Common myeloid progenitor, CD34-positive (primary cell): ENCODE measurements around the gene NSUN6.

Experiments used
- CTCF ChIA-PET: fragments of 350-600 bp; sonication (Branson Sonifier 250); formaldehyde crosslinking; loops from one replicate; lab custom pipeline; 2021; ENCODE audit warnings: antibody characterized with exemption; lab: Charles Lee
- POLR2A ChIA-PET: fragments of 350-600 bp; sonication (Branson Sonifier 250); formaldehyde crosslinking; loops from one replicate; lab custom pipeline; 2021; ENCODE audit warnings: antibody characterized with exemption; lab: Charles Lee
- DNase-seq, 3 donors: peaks; one replicate each; pipeline versions ENCODE4 v3.0.0 to v3.0.0-alpha.2; 2013
- H3K27ac ChIP-seq, 2 experiments: 1 replicate in 1 of 2; 2 replicates in 1 of 2; pipeline ENCODE4 v1.7.0; 2013; ENCODE audit warnings: inconsistent platforms in 2 of 2, low read length in 2 of 2, mild to moderate bottlenecking in 2 of 2, low read depth in 1 of 2, moderate library complexity in 1 of 2; ENCODE audit not compliant: severe bottlenecking in 2 of 2, insufficient read depth in 1 of 2, poor library complexity in 1 of 2
- H3K27me3 ChIP-seq, 5 experiments: replicated peaks in 2 of 5; 1 replicate in 3 of 5; 2 replicates in 2 of 5; pipeline versions ENCODE4 v1.6.1 to v1.7.0; 2013; ENCODE audit warnings: low read length in 4 of 5, mild to moderate bottlenecking in 2 of 5, moderate library complexity in 2 of 5, inconsistent platforms in 1 of 5; ENCODE audit not compliant: insufficient read depth in 5 of 5, control insufficient read depth in 4 of 5
- H3K36me3 ChIP-seq, 4 experiments: 1 replicate in 2 of 4; 2 replicates in 2 of 4; pipeline versions ENCODE4 v1.6.1 to v1.7.0; 2013; ENCODE audit warnings: low read length in 3 of 4, control low read depth in 1 of 4, mild to moderate bottlenecking in 1 of 4; ENCODE audit not compliant: control insufficient read depth in 4 of 4, insufficient read depth in 4 of 4
- H3K4me1 ChIP-seq, 4 experiments: 1 replicate in 3 of 4; 2 replicates in 1 of 4; pipeline versions ENCODE4 v1.6.1 to v1.7.1; 2013; ENCODE audit warnings: low read length in 3 of 4, mild to moderate bottlenecking in 3 of 4, control low read depth in 1 of 4, inconsistent platforms in 1 of 4, moderate library complexity in 1 of 4; ENCODE audit not compliant: control insufficient read depth in 4 of 4, insufficient read depth in 4 of 4; ENCODE audit errors: control extremely low read depth in 1 of 4
- H3K4me3 ChIP-seq, 7 experiments: 1 replicate in 4 of 7; 2 replicates in 3 of 7; pipeline versions ENCODE4 v1.5.1 to v1.7.0; 2013; ENCODE audit warnings: mild to moderate bottlenecking in 7 of 7, low read length in 6 of 7, moderate library complexity in 6 of 7, inconsistent platforms in 2 of 7, low read depth in 2 of 7, control low read depth in 1 of 7; ENCODE audit not compliant: insufficient read depth in 4 of 7, control insufficient read depth in 1 of 7; ENCODE audit errors: extremely low read depth in 1 of 7
- H3K9me3 ChIP-seq, 5 experiments: 1 replicate in 4 of 5; 2 replicates in 1 of 5; pipeline versions ENCODE4 v1.6.1 to v1.7.1; 2013; ENCODE audit warnings: low read length in 4 of 5, mild to moderate bottlenecking in 2 of 5, inconsistent platforms in 1 of 5, low read depth in 1 of 5, moderate library complexity in 1 of 5; ENCODE audit not compliant: control insufficient read depth in 4 of 5, insufficient read depth in 2 of 5; ENCODE audit errors: control extremely low read depth in 1 of 5
- WGBS: methylation state at CpG from one replicate; pipeline ENCODE4 v1.1.5; 2013; ENCODE audit not compliant: insufficient coverage; 5-methylcytosine and 5-hydroxymethylcytosine counted together

The NSUN6 gene

DNA sequence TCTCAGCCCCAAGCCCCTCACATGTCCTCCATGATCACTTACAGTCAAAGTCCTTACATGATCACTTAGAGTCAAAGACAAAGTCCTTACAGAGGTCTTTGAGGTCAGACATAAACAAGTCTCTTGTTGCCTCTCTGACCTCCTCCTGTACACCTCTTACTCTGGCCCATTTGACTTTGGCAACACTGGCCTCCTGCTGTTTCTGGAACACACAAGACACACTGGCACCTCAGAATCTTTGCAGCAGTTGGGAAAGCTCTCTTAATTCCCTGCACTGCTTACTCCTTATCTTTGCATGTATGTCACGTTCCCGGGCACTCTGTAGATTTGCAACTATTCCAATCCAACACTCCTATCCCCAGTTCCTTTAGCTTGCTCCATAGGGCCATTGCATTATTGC lies 102.3 kb downstream of the NSUN6 start:
- 95% methylated on average over 2 of the region's 2 CpGs for WGBS
- Histone ChIP-seq H3K27me3 (no peaks in the 10 kb centered on the region), H3K27ac (no peak overlapping the region), H3K4me1 (no peaks in the 10 kb centered on the region), H3K36me3 (peaks cover under 1 to 25% (median 14%) of the 10 kb centered on the region in 4 experiments), H3K4me3 (no peak overlapping the region), H3K9me3 (peaks cover 0 to 6% (median 2%) of the 10 kb centered on the region in 5 experiments)
- CTCF ChIA-PET = no interaction called here
- no peak for DNase-seq
- POLR2A ChIA-PET = no interaction called here

DNA sequence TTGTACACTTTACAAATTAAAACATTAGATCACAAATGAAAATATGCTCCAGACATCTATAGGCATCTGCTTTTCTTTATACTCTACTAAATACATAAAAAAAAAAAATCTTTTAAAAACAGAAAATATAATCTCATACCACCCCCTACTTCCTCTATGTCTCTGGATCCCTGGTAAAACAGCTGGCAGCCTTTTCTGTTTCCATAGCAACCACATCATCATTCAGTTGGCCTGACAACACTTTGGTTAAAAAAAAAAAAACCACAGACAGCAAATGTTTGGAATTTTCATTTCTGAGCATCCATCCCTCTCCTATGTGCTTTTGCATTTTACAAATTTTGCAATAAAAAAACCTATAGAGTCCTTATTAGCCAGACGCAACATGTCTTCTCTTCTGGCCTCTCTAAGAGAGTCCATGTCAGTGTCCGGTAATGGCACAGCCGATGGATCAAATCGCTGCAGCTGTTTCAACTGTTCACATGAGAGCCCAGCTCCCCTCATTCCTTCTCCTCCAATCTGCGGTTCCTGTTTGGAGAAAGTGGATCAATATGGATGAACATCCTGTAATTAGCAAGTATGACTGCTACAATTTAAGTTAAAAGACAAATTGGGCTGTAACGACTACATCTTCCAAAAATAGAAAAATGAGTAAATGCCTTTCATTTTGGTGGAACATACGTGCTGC lies 105.6 kb downstream of the NSUN6 start:
- Histone ChIP-seq H3K9me3 (no peaks in the 10 kb centered on the region), H3K4me1 (no peaks in the 10 kb centered on the region), H3K27ac (peak overlapping the region in 1 of 2 experiments; percentile 22), H3K27me3 (no peaks in the 10 kb centered on the region), H3K36me3 (peaks cover 6 to 12% (median 7%) of the 10 kb centered on the region in 4 experiments), H3K4me3 (no peak overlapping the region)
- ChIA-PET POLR2A (no interaction called here), CTCF (interaction anchor here (0.6 kb wide), 1 partner anchor 143 kb away, joined by 4 read pairs; no protein-coding TSS in a partner anchor)
- 95% methylated on average over 6 of the region's 7 CpGs for WGBS
- peak; percentile 4 to 65 (median 65) for DNase-seq

DNA sequence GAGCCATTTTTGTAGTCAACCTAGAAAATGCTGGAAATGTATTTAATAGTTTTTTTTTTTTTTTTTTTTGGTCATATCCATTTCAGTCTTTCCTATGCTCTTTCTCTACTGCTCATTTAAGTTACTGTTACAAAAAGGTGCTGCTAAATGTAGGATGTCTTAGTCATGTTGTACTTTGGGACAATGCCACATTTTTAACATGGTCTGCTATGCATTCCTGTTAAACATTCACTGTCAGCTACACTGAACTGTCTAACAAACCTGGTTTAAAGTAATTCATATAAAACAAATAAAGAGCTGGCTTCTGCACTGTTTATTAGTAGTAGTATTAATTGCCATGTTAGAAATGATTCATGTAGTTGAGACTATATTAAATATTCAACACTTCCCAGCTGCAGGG lies 108.6 kb downstream of the NSUN6 start:
- DNase-seq = no peak
- no peaks in the 10 kb centered on the region for H3K9me3 ChIP-seq
- H3K4me3 ChIP-seq = no peak overlapping the region
- no peaks in the 10 kb centered on the region for H3K4me1 ChIP-seq
- no peaks in the 10 kb centered on the region for H3K27me3 ChIP-seq
- H3K27ac ChIP-seq = no peak overlapping the region
- ChIA-PET POLR2A (no interaction called here), CTCF (interaction anchor here (0.6 to 1.4 kb wide), 2 partner anchors 14 to 208 kb away, joined by 3 to 5 read pairs; no protein-coding TSS in a partner anchor)
- peaks cover 6 to 30% (median 21%) of the 10 kb centered on the region in 4 experiments for H3K36me3 ChIP-seq

DNA sequence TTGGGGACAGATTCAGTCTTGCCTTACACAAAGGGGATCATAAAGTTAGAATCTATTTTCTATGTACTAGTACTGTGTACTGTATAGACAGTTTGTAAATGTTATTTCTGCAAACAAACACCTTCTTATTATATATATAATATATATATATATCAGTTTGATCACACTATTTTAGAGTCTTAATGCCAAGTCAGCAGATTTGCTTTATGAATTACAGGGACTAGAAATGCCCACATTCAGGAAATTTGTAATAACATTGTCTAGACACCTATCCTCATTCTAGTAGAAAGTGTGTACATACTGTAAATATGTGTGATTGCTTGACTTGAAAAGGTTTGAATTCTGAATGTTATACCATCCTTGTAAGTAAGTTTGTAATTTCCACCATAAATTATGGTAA lies 111.2 kb downstream of the NSUN6 start:
- Histone ChIP-seq H3K9me3 (no peaks in the 10 kb centered on the region), H3K27ac (no peak overlapping the region), H3K4me1 (no peaks in the 10 kb centered on the region), H3K36me3 (peaks cover 6 to 44% (median 24%) of the 10 kb centered on the region in 4 experiments), H3K27me3 (no peaks in the 10 kb centered on the region), H3K4me3 (no peak overlapping the region)
- ChIA-PET CTCF (no interaction called here), POLR2A (no interaction called here)
- DNase-seq = no peak

DNA sequence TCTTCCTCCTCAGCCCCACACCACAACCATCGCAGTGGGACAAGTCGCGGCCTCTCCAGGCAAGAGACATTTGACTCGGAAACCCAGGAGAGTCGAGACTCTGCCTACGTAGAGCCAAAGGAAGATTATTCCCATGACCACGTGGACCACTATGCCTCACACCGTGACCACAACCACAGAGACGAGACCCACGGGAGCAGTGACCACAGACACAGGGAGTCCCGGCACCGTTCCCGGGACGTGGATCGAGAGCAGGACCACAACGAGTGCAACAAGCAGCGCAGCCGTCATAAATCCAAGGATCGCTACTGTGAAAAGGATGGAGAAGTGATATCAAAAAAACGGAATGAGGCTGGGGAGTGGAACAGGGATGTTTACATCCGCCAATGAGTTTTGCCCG lies 112.1 kb downstream of the NSUN6 start:
- DNase-seq = no peak
- peaks cover 6 to 52% (median 24%) of the 10 kb centered on the region in 4 experiments for H3K36me3 ChIP-seq
- ChIA-PET CTCF (no interaction called here), POLR2A (no interaction called here)
- H3K9me3 ChIP-seq = no peaks in the 10 kb centered on the region
- no peak overlapping the region for H3K4me3 ChIP-seq
- WGBS = 98% methylated on average over 16 of the region's 22 CpGs
- no peak overlapping the region for H3K27ac ChIP-seq
- no peaks in the 10 kb centered on the region for H3K4me1 ChIP-seq
- H3K27me3 ChIP-seq = no peaks in the 10 kb centered on the region

DNA sequence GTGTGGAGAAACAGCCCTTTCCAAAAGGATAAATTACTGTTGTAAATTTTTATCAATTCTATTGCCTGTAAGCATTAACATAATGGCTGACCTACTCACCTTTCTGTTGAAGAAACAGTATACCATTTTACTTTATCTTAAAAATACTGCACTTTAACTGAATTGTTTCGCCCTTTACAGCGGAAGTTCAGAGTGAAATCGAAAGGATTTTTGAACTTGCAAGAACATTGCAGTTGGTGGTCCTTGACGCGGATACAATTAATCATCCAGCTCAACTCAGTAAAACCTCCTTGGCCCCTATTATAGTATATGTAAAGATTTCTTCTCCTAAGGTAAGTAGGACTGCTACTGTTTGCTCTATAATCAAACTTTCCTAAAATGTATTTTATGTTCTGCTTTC lies 117.5 kb downstream of the NSUN6 start:
- H3K36me3 ChIP-seq = peaks cover 4 to 58% (median 14%) of the 10 kb centered on the region in 4 experiments
- H3K4me1 ChIP-seq = no peaks in the 10 kb centered on the region
- no peak overlapping the region for H3K27ac ChIP-seq
- WGBS = 100% methylated on average over 3 of the region's 5 CpGs
- no peaks in the 10 kb centered on the region for H3K27me3 ChIP-seq
- DNase-seq = no peak
- ChIA-PET POLR2A (no interaction called here), CTCF (no interaction called here)
- peaks cover 0 to 9% (median 4%) of the 10 kb centered on the region in 5 experiments for H3K9me3 ChIP-seq
- no peak overlapping the region for H3K4me3 ChIP-seq

DNA sequence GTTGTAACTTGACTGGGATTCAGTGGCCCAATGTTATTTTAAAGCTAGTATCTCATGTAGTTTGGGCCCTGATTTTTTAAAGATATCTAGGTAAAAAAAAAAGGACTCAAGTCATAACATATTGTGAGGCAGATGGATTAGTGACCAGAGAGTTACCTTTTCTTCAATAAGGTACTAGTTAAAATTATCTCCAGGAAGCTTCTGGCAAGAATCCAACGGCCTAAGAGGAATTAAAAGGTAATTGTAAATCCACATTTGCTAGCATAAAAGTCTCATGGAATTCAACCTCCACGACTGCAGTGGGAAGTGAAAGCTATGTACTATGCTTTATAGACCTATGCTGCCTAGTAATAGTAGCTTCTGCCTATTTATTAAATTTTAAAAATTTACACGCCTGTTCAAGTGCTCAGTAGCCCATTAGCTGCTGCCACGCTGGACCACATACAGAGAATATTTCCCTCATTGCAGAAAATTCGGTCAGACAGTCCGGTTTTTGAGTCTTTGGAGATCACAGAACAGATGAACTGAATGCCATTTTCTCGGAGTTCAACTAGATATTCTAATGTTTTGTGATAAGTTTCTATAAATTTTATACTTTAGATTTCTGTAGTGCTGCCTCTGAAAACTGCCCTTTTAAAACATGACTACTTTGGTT lies 118.4 kb downstream of the NSUN6 start:
- CTCF ChIA-PET = interaction anchor here (0.6 kb wide), 1 partner anchor 193 kb away, joined by 3 read pairs; no protein-coding TSS in a partner anchor

More for the DNA sequence above, 118.4 kb downstream of the NSUN6 start:
- peaks cover 4 to 52% (median 11%) of the 10 kb centered on the region in 4 experiments for H3K36me3 ChIP-seq
- no peak for DNase-seq
- POLR2A ChIA-PET = no interaction called here
- H3K27me3 ChIP-seq = no peaks in the 10 kb centered on the region
- WGBS = 100% methylated on average over 2 of the region's 7 CpGs
- peaks cover 0 to 9% (median 4%) of the 10 kb centered on the region in 5 experiments for H3K9me3 ChIP-seq
- no peak overlapping the region for H3K27ac ChIP-seq
- H3K4me3 ChIP-seq = no peak overlapping the region
- H3K4me1 ChIP-seq = no peaks in the 10 kb centered on the region
